H1 (cell line): Measurements from ENCODE around the gene MDFI. TPM values are rescaled to one million over a fixed set of nuclear protein-coding genes. Genes with fewer than 3 reads are reported as not detected.

Experiments used
- CTCF ChIA-PET: fragments of 300-600 bp; sonication (Branson Sonifier 250); formaldehyde crosslinking; loops from one replicate; lab custom pipeline; 2021; ENCODE audit not compliant: partially characterized antibody; lab: Charles Lee
- POLR2A ChIA-PET: fragments of 300-600 bp; sonication (Branson Sonifier 250); formaldehyde crosslinking; loops from one replicate; lab custom pipeline; 2021; ENCODE audit warnings: inconsistent platforms; ENCODE audit not compliant: partially characterized antibody; lab: Charles Lee
- DNase-seq, 2 experiments: peaks; one replicate each; pipeline versions ENCODE4 v3.0.0 to v3.0.0-alpha.2; 2010 to 2022; ENCODE audit warnings: low spot score in 2 of 2, low read depth in 1 of 2, mixed read lengths in 1 of 2
- FAIRE-seq: peaks from 2 replicates; lab custom pipeline; 2011; peaks lifted over from hg19 to GRCh38; lab: Jason Lieb, UNC
- H2AFZ ChIP-seq: 2 replicates; pipeline ENCODE4 v1.8.1; 2012; ENCODE audit warnings: low read length, inconsistent platforms
- H2AK5ac ChIP-seq: 2 replicates; pipeline ENCODE4 v1.6.1; 2013; ENCODE audit warnings: low read depth, low read length
- H2BK120ac ChIP-seq: replicated peaks from 2 replicates; pipeline ENCODE3; 2013; ENCODE audit warnings: low read depth, low read length, inconsistent platforms
- H2BK12ac ChIP-seq: 2 replicates; pipeline ENCODE4 v1.6.1; 2013; ENCODE audit warnings: low read depth, low read length
- H2BK15ac ChIP-seq: 2 replicates; pipeline ENCODE4 v1.6.1; 2013; ENCODE audit warnings: low read length
- H2BK20ac ChIP-seq: 2 replicates; pipeline ENCODE4 v1.6.1; 2013; ENCODE audit warnings: low read length
- H2BK5ac ChIP-seq: 2 replicates; pipeline ENCODE4 v1.6.1; 2013; ENCODE audit warnings: low read depth, low read length
- H3K14ac ChIP-seq: 2 replicates; pipeline ENCODE4 v1.6.1; 2013; ENCODE audit warnings: inconsistent platforms; ENCODE audit not compliant: insufficient read length
- H3K18ac ChIP-seq: 2 replicates; pipeline ENCODE4 v1.6.1; 2013; ENCODE audit warnings: low read length; ENCODE audit errors: extremely low read depth
- H3K23ac ChIP-seq: 2 replicates; pipeline ENCODE4 v1.6.1; 2013; ENCODE audit warnings: inconsistent platforms; ENCODE audit not compliant: insufficient read length
- H3K23me2 ChIP-seq: 2 replicates; pipeline ENCODE4 v1.6.1; 2013; ENCODE audit warnings: low read depth, low read length
- H3K27ac ChIP-seq: 2 replicates; pipeline ENCODE4 v1.6.1; 2011; ENCODE audit warnings: low read depth, low read length, inconsistent platforms
- H3K27me3 ChIP-seq, 4 experiments: replicated peaks in 1 of 4; 1 replicate in 1 of 4; 2 replicates in 3 of 4; pipeline versions ENCODE4 v1.6.1 to v1.8.1; 2011 to 2013; ENCODE audit warnings: low read length in 3 of 4, mild to moderate bottlenecking in 3 of 4, inconsistent platforms in 2 of 4, mixed read lengths in 2 of 4, moderate library complexity in 1 of 4; ENCODE audit not compliant: control insufficient read depth in 3 of 4, insufficient read depth in 3 of 4; ENCODE audit errors: extremely low read depth in 1 of 4
- H3K36me3 ChIP-seq, 4 experiments: 2 replicates each; pipeline versions ENCODE4 v1.6.1 to v1.8.1; 2011 to 2013; ENCODE audit warnings: mild to moderate bottlenecking in 4 of 4, low read length in 3 of 4, moderate library complexity in 2 of 4, control low read depth in 1 of 4, inconsistent platforms in 1 of 4; ENCODE audit not compliant: insufficient read depth in 4 of 4, control insufficient read depth in 2 of 4
- H3K4ac ChIP-seq: replicated peaks from 2 replicates; pipeline ENCODE3; 2013; ENCODE audit warnings: low read length, low read depth, mixed read lengths, inconsistent platforms; ENCODE audit not compliant: insufficient read length
- H3K4me1 ChIP-seq, 4 experiments: replicated peaks in 1 of 4; 1 replicate in 1 of 4; 2 replicates in 3 of 4; pipeline versions ENCODE4 v1.6.1 to v1.8.1; 2011 to 2013; ENCODE audit warnings: low read length in 3 of 4, inconsistent platforms in 2 of 4, mixed read lengths in 1 of 4; ENCODE audit not compliant: insufficient read depth in 4 of 4, control insufficient read depth in 3 of 4
- H3K4me2 ChIP-seq, 2 experiments: 2 replicates each; pipeline versions ENCODE4 v1.6.1 to v1.8.1; 2011 to 2013; ENCODE audit warnings: low read depth in 2 of 2, low read length in 2 of 2, control low read depth in 1 of 2, inconsistent platforms in 1 of 2, mild to moderate bottlenecking in 1 of 2; ENCODE audit not compliant: insufficient read depth in 1 of 2
- H3K4me3 ChIP-seq, 4 experiments: fragments of 200-600, 300-600 bp in 1 of 4; sonication (generic), shearing (Covaris generic), sonication (Bioruptor Twin) in 1 of 4; 2 replicates each; pipeline versions ENCODE4 v1.5.1 to v1.8.1; 2011 to 2016; ENCODE audit warnings: low read length in 4 of 4, low read depth in 3 of 4, control low read depth in 2 of 4, inconsistent platforms in 2 of 4, mild to moderate bottlenecking in 2 of 4, mixed read lengths in 1 of 4, moderate library complexity in 1 of 4; ENCODE audit not compliant: insufficient read depth in 2 of 4; ENCODE audit errors: extremely low read depth in 1 of 4
- H3K56ac ChIP-seq: replicated peaks from 2 replicates; pipeline ENCODE3; 2013; ENCODE audit warnings: low read depth, mild to moderate bottlenecking, mixed read lengths, low read length, inconsistent platforms; ENCODE audit not compliant: insufficient read length
- H3K79me1 ChIP-seq: 2 replicates; pipeline ENCODE4 v1.6.1; 2013; ENCODE audit warnings: low read depth, low read length, control low read depth
- H3K79me2 ChIP-seq, 2 experiments: 2 replicates each; pipeline versions ENCODE4 v1.6.1 to v1.8.1; 2012 to 2013; ENCODE audit warnings: low read length in 2 of 2, mild to moderate bottlenecking in 2 of 2, inconsistent platforms in 1 of 2; ENCODE audit not compliant: insufficient read depth in 2 of 2, control insufficient read depth in 1 of 2
- H3K9ac ChIP-seq, 4 experiments: replicated peaks in 1 of 4; 1 replicate in 1 of 4; 2 replicates in 3 of 4; pipeline versions ENCODE4 v1.6.1 to v1.8.1; 2011 to 2013; ENCODE audit warnings: low read depth in 3 of 4, low read length in 3 of 4, control low read depth in 2 of 4, mild to moderate bottlenecking in 2 of 4, moderate library complexity in 2 of 4, inconsistent platforms in 1 of 4; ENCODE audit errors: extremely low read depth in 1 of 4
- H3K9me3 ChIP-seq, 2 experiments: 2 replicates each; pipeline versions ENCODE4 v1.6.1 to v1.8.1; 2012 to 2013; ENCODE audit warnings: mild to moderate bottlenecking in 2 of 2, moderate library complexity in 2 of 2, control low read depth in 1 of 2, inconsistent platforms in 1 of 2, low read depth in 1 of 2, low read length in 1 of 2, mixed read lengths in 1 of 2; ENCODE audit not compliant: insufficient read depth in 2 of 2
- H4K20me1 ChIP-seq, 2 experiments: replicated peaks in 1 of 2; 2 replicates each; pipeline versions ENCODE3 to v1.8.1; 2011 to 2013; ENCODE audit warnings: inconsistent platforms in 2 of 2, low read length in 2 of 2, mild to moderate bottlenecking in 1 of 2; ENCODE audit not compliant: insufficient read depth in 2 of 2, control insufficient read depth in 1 of 2
- H4K5ac ChIP-seq: 2 replicates; pipeline ENCODE4 v1.6.1; 2013; ENCODE audit warnings: low read length, low read depth, mixed read lengths, inconsistent platforms; ENCODE audit not compliant: insufficient read length
- H4K8ac ChIP-seq: 2 replicates; pipeline ENCODE4 v1.8.0; 2013; ENCODE audit warnings: mild to moderate bottlenecking, moderate library complexity, low read length, inconsistent platforms; ENCODE audit not compliant: insufficient read depth; ENCODE audit errors: extremely low read depth
- H4K91ac ChIP-seq: replicated peaks from 2 replicates; pipeline ENCODE3; 2013; ENCODE audit warnings: low read length, mixed read lengths, inconsistent platforms; ENCODE audit not compliant: insufficient read length
- CBX8 ChIP-seq: fragments of 300-800, 300-1000 bp; sonication (generic); IDR thresholded peaks from 2 replicates; pipeline ENCODE4 v1.7.1; 2016; ENCODE audit warnings: low read depth, low read length, borderline replicate concordance
- JUN ChIP-seq: IDR thresholded peaks from 2 replicates; pipeline ENCODE4 v1.6.1; 2011; ENCODE audit warnings: low read depth, mild to moderate bottlenecking, improper control_type of control experiment, low read length
- RAD21 ChIP-seq, 2 experiments: IDR thresholded peaks in 1 of 2; conservative IDR thresholded peaks in 1 of 2; 2 replicates each; pipeline ENCODE4 v1.6.1; 2011; ENCODE audit warnings: low read depth in 2 of 2, low read length in 2 of 2, improper control_type of control experiment in 1 of 2, inconsistent platforms in 1 of 2, mild to moderate bottlenecking in 1 of 2, moderate library complexity in 1 of 2
- TAF1 ChIP-seq: IDR thresholded peaks from 2 replicates; pipeline ENCODE4 v1.6.1; 2011; ENCODE audit warnings: mild to moderate bottlenecking, low read depth, low read length
- TAF7 ChIP-seq: optimal IDR thresholded peaks from 2 replicates; pipeline ENCODE3; 2011; ENCODE audit warnings: low read depth, mild to moderate bottlenecking, inconsistent platforms, low read length, moderate library complexity, borderline replicate concordance
- WGBS, 2 experiments: shearing (Covaris generic) in 1 of 2; methylation state at CpG; one replicate each; pipeline versions ENCODE4 v1.1.6 to v1.1.7; 2013 to 2015; ENCODE audit warnings: low lambda C conversion rate in 2 of 2, mixed read lengths in 2 of 2, inconsistent platforms in 1 of 2, low coverage in 1 of 2, missing lambda C conversion rate in 1 of 2; ENCODE audit not compliant: insufficient replicate concordance in 2 of 2, insufficient coverage in 1 of 2, insufficient read length in 1 of 2; ENCODE audit errors: extremely low coverage in 1 of 2, missing lambda C conversion rate in 1 of 2; 5-methylcytosine and 5-hydroxymethylcytosine counted together
- polyA plus RNA-seq, 7 experiments: library from polyadenylated mRNA; depleted of rRNA in 3 of 7; stranded (reverse) in 5 of 7; unstranded in 2 of 7; fragments of >200 nt in 5 of 7; fragments of 200-250 nt in 2 of 7; gene quantifications; 1 replicate in 5 of 7; 2 replicates in 1 of 7; 4 replicates in 1 of 7; pipeline versions ENCODE4 v1.2.1 to v1.2.3, GENCODE V29; 2011 to 2013; ENCODE audit warnings: missing spikeins in 2 of 7, mixed read lengths in 2 of 7
- total RNA-seq: library from RNA; stranded (reverse); fragmentation: NEBNext Ultra II Directional; extraction: Animal tissue kit (Norgen Biotek cat#: 25700); gene quantifications from 2 replicates; pipeline ENCODE4 v1.2.1, GENCODE V29; 2021
- TF ChIP-seq, protein P1 (sequence below): IDR thresholded peaks from 2 replicates; pipeline ENCODE4 v1.6.1; 2011; ENCODE audit warnings: low read length, improper control_type of control experiment

MDFI gene
- total and polyA plus RNA-seq, 2 of the 8 experiments (the other 6 are each of a cell fraction or from before 2014, with no cell fraction given) = 41.0 to 65.6 TPM

DNA sequence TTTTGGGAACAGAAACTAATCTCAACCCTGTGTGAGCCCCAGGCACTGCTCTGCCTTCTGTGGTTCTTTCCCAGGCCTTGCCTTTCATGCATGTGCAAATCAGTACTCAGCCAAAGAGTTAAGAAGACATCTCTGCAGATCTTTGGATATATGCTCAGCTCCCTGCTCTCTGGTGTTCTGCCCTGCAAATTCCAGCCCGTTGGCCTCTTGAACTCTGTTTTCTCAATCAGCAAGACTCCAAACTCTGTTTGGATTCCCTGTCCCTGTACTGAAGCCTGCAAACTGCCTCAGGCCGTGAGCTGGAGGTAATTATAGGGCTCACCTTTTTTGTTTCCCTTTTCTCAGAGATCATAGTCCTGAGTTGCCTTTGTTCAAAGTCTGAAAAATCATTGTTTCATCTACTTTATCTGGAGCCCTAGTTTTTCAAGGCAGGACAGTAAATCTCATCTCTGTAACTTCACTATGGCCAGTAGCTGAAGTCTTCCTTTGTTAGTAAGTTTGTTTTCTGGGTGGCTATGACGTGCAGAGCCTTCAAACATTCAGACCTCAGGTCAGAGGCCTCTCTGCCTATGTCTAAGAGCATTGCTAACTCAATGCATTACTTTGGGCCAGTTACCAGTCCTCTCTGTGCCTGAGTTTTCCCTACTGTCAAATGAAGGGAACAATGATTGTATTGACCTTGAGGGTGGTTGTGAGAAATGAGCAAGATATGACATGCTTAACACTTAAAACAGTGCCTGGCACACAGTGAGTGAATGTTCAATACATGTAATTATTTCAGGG lies 15.9 kb upstream of the MDFI start:
- Histone ChIP-seq H2AK5ac (no peak overlapping the region), H3K4me1 (no peaks in the 10 kb centered on the region; a peak in 2 of 7 replicates), H3K9ac (no peak overlapping the region), H3K4ac (no peak overlapping the region), H2BK15ac (no peak overlapping the region), H3K79me2 (no peaks in the 10 kb centered on the region), H2BK20ac (no peak overlapping the region), H4K91ac (no peak overlapping the region), H3K56ac (no peak overlapping the region), H3K4me2 (no peak overlapping the region), H3K27me3 (no peaks in the 10 kb centered on the region), H3K36me3 (no peaks in the 10 kb centered on the region), H3K14ac (no peak overlapping the region), H2BK12ac (no peak overlapping the region), H3K23me2 (no peaks in the 10 kb centered on the region), H4K8ac (no peak overlapping the region), H2AFZ (no peak overlapping the region), H3K23ac (no peak overlapping the region), H3K18ac (no peak overlapping the region), H4K5ac (no peak overlapping the region), H2BK120ac (no peak overlapping the region), H3K9me3 (peaks cover 0 to 3% of the 10 kb centered on the region in 2 experiments; a peak in 2 of 4 replicates), H3K79me1 (no peaks in the 10 kb centered on the region), H3K27ac (no peak overlapping the region), H2BK5ac (no peak overlapping the region), H4K20me1 (no peaks in the 10 kb centered on the region), H3K4me3 (no peak overlapping the region)
- FAIRE-seq (no peak), DNase-seq (no peak)
- TF ChIP-seq, protein P1, sequence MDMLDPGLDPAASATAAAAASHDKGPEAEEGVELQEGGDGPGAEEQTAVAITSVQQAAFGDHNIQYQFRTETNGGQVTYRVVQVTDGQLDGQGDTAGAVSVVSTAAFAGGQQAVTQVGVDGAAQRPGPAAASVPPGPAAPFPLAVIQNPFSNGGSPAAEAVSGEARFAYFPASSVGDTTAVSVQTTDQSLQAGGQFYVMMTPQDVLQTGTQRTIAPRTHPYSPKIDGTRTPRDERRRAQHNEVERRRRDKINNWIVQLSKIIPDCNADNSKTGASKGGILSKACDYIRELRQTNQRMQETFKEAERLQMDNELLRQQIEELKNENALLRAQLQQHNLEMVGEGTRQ = no peak
- TF ChIP-seq TAF7 (no peak), JUN (no peak), RAD21 (IDR thresholded peaks at IDR 0.05 in 1 of 2, conservative IDR thresholded peaks at IDR 0.05 in 1 of 2; ENCODE audit: low read depth in 2 of 2, low read length in 2 of 2) (no peak), TAF1 (no peak), CBX8 (no peak)
- ChIA-PET POLR2A (interaction anchor here (0.6 kb wide), 1 partner anchor 16 kb away, joined by 3 read pairs; no protein-coding TSS in a partner anchor), CTCF (interaction anchor here (0.7 to 2.8 kb wide), 8 partner anchors 12 to 254 kb away, joined by 3 to 12 read pairs (median 3); no protein-coding TSS in a partner anchor)
- WGBS, 2 experiments = 78% methylated on average over 3 of the region's 3 CpGs; no CpG with 5 or more reads in 1 of the 2 experiments
